ENCODE measurements around the gene SYNGR1. TPM values are rescaled to one million over a fixed set of nuclear protein-coding genes. Genes with fewer than 3 reads are reported as not detected.

The SYNGR1 gene
- total and polyA plus RNA-seq, 2 donors (not counting 1 experiment from before 2014, with no cell fraction given) = 9.4 to 31.9 TPM

DNA sequence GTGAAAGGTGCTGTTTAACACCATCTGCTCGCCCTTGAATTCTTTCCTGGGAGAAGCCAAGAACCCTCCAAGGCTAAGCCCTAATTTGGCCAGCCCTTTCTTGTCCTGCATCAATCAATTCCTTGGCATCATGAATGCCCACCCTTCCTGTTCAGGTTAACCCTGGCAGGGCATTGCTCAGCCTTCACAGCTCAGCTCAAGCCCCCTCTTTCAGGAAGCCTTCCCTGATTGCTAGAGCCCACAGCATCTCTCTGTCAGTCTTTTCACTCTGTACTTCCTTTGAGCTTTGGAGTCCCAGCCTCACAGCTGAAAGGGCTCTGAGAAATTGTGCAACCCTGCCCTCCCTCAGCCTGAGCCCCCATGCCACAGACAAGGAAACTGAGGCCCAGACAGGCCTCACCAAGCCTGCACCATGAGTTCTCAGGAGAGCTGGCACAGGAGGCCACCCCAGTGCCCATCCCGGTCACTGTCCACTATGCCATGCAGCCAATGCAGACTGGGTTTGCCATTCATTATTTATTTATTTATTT lies 47.3 kb upstream of the SYNGR1 start:
- 93% methylated on average over 1 of the region's 2 CpGs for WGBS (ENCODE audit: insufficient coverage)
- Mint-ChIP-seq H3K9me3 (ENCODE audit: insufficient read depth) (no peaks in the 10 kb centered on the region), H3K27ac (peak overlapping the region; percentile 26), H3K4me1 (peaks cover 26% of the 10 kb centered on the region), H3K27me3 (no peaks in the 10 kb centered on the region), H3K4me3 (no peak overlapping the region)
- DNase-seq (no peak), ATAC-seq (ENCODE audit: low read depth) (no peak)
- no peak for TF ChIP-seq EZH2 (IDR thresholded peaks at IDR 0.05; ENCODE audit: borderline replicate concordance, insufficient read depth, low read depth, low read length, poor library complexity, severe bottlenecking)
- TF ChIP-seq, protein P1, sequence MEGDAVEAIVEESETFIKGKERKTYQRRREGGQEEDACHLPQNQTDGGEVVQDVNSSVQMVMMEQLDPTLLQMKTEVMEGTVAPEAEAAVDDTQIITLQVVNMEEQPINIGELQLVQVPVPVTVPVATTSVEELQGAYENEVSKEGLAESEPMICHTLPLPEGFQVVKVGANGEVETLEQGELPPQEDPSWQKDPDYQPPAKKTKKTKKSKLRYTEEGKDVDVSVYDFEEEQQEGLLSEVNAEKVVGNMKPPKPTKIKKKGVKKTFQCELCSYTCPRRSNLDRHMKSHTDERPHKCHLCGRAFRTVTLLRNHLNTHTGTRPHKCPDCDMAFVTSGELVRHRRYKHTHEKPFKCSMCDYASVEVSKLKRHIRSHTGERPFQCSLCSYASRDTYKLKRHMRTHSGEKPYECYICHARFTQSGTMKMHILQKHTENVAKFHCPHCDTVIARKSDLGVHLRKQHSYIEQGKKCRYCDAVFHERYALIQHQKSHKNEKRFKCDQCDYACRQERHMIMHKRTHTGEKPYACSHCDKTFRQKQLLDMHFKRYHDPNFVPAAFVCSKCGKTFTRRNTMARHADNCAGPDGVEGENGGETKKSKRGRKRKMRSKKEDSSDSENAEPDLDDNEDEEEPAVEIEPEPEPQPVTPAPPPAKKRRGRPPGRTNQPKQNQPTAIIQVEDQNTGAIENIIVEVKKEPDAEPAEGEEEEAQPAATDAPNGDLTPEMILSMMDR (IDR thresholded peaks at IDR 0.05) = no peak
- no peak overlapping the region for H3K27ac ChIP-seq (ENCODE audit: low read length in 2 of 2)
- H3K4me2 ChIP-seq (replicated peaks; ENCODE audit: low read depth, low read length, poor library complexity, severe bottlenecking) = no peak overlapping the region
- H3K4me3 ChIP-seq (ENCODE audit: control extremely low read depth in 1 of 5, extremely low read depth in 1 of 5, insufficient read depth in 1 of 5, low read depth in 2 of 5, low read length in 4 of 5) = no peak overlapping the region
- no peaks in the 10 kb centered on the region for H3K79me2 ChIP-seq (ENCODE audit: control insufficient read depth, insufficient read depth, low read length)
- H3K4me1 ChIP-seq (ENCODE audit: control insufficient read depth in 2 of 2, insufficient read depth in 2 of 2, low read length in 2 of 2) = peaks cover 16 to 25% of the 10 kb centered on the region in 2 donors
- H3K27me3 ChIP-seq (replicated peaks in 1 of 4; ENCODE audit: control extremely low read depth in 1 of 4, control insufficient read depth in 3 of 4, insufficient read depth in 4 of 4, low read length in 3 of 4) = no peaks in the 10 kb centered on the region
- intact Hi-C loops (cut with micrococcal nuclease) = no loop called here
- POLR2A ChIA-PET = interaction anchor here (1.5 kb wide), 1 partner anchor 17 kb away, joined by 4 read pairs; the partner anchor contains the start of gene RPL3
- no peak overlapping the region for H2AFZ ChIP-seq (ENCODE audit: insufficient read depth, low read depth, low read length, poor library complexity, severe bottlenecking)
- H3K9ac ChIP-seq (ENCODE audit: low read length) = no peak overlapping the region
- H3K9me3 ChIP-seq (ENCODE audit: control extremely low read depth in 1 of 3, control insufficient read depth in 2 of 3, insufficient read depth in 1 of 3, low read length in 2 of 3) = no peaks in the 10 kb centered on the region
- H3K36me3 ChIP-seq (replicated peaks in 1 of 2; ENCODE audit: control extremely low read depth in 1 of 2, control insufficient read depth in 1 of 2, extremely low read depth in 1 of 2, insufficient read depth in 2 of 2, low read length in 1 of 2) = no peaks in the 10 kb centered on the region
- H4K20me1 ChIP-seq (ENCODE audit: control insufficient read depth, insufficient read depth, low read length, poor library complexity, severe bottlenecking) = no peaks in the 10 kb centered on the region
- CTCF ChIA-PET = interaction anchor here (0.8 to 2.2 kb wide), 2 partner anchors 9 to 131 kb away, joined by 4 to 5 read pairs; no protein-coding TSS in a partner anchor

DNA sequence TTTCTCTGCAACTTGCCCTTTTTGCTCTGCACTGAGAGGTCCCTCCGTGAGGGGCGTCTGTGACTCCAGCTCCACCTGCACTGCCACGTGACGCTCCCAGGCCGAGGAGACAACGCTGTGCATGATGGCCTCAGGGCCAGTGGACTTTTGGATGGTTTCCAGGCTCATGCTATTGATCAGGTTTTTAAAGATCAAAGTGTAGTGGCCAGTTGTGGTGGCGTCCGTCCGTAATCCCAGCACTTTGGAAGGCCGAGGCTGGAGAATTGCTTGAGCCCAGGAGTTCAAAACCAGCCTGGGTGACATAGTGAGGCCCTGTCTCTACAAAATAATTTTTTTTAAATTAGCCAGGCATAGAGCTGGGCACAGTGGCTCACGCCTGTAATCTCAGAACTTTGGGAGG lies 46.4 kb upstream of the SYNGR1 start:
- H3K4me1 ChIP-seq (ENCODE audit: control insufficient read depth in 2 of 2, insufficient read depth in 2 of 2, low read length in 2 of 2) = peaks cover 16 to 22% of the 10 kb centered on the region in 2 donors
- ChIA-PET CTCF (interaction anchor here (1.4 to 4.8 kb wide), 4 partner anchors 8 to 168 kb away, joined by 3 to 45 read pairs (median 9); no protein-coding TSS in a partner anchor), POLR2A (interaction anchor here (1.5 kb wide), 1 partner anchor 16 kb away, joined by 4 read pairs; the partner anchor contains the start of gene RPL3)
- DNase-seq (no peak), ATAC-seq (ENCODE audit: low read depth) (no peak)
- H2AFZ ChIP-seq (ENCODE audit: insufficient read depth, low read depth, low read length, poor library complexity, severe bottlenecking) = no peak overlapping the region
- no peaks in the 10 kb centered on the region for H4K20me1 ChIP-seq (ENCODE audit: control insufficient read depth, insufficient read depth, low read length, poor library complexity, severe bottlenecking)
- no peaks in the 10 kb centered on the region for H3K9me3 Mint-ChIP-seq (ENCODE audit: insufficient read depth)
- TF ChIP-seq EZH2 (IDR thresholded peaks at IDR 0.05; ENCODE audit: borderline replicate concordance, insufficient read depth, low read depth, low read length, poor library complexity, severe bottlenecking) = no peak
- TF ChIP-seq, protein P1 (IDR thresholded peaks at IDR 0.05) = no peak
- no peaks in the 10 kb centered on the region for H3K36me3 ChIP-seq (replicated peaks in 1 of 2; ENCODE audit: control extremely low read depth in 1 of 2, control insufficient read depth in 1 of 2, extremely low read depth in 1 of 2, insufficient read depth in 2 of 2, low read length in 1 of 2)
- no peak overlapping the region for H3K9ac ChIP-seq (ENCODE audit: low read length)
- no peak overlapping the region for H3K4me3 Mint-ChIP-seq
- no peaks in the 10 kb centered on the region for H3K27me3 ChIP-seq (replicated peaks in 1 of 4; ENCODE audit: control extremely low read depth in 1 of 4, control insufficient read depth in 3 of 4, insufficient read depth in 4 of 4, low read length in 3 of 4)
- WGBS (ENCODE audit: insufficient coverage) = 97% methylated on average over 11 of the region's 11 CpGs
- no peak overlapping the region for H3K27ac ChIP-seq (ENCODE audit: low read length in 2 of 2)
- no peak overlapping the region for H3K4me3 ChIP-seq (ENCODE audit: control extremely low read depth in 1 of 5, extremely low read depth in 1 of 5, insufficient read depth in 1 of 5, low read depth in 2 of 5, low read length in 4 of 5)
- H3K4me2 ChIP-seq (replicated peaks; ENCODE audit: low read depth, low read length, poor library complexity, severe bottlenecking) = no peak overlapping the region
- no peaks in the 10 kb centered on the region for H3K79me2 ChIP-seq (ENCODE audit: control insufficient read depth, insufficient read depth, low read length)
- no peaks in the 10 kb centered on the region for H3K27me3 Mint-ChIP-seq
- intact Hi-C loops (cut with micrococcal nuclease) = no loop called here
- no peak overlapping the region for H3K27ac Mint-ChIP-seq
- H3K4me1 Mint-ChIP-seq = peaks cover 19% of the 10 kb centered on the region
- no peaks in the 10 kb centered on the region for H3K9me3 ChIP-seq (ENCODE audit: control extremely low read depth in 1 of 3, control insufficient read depth in 2 of 3, insufficient read depth in 1 of 3, low read length in 2 of 3)

Measured in B cell (primary cell).